OCI-LY1 (cell line): ENCODE measurements around the gene METTL21C.

Experiments
- H2AFZ ChIP-seq: fragments of 200-600 bp; sonication (generic), shearing (Covaris generic); 2 replicates; pipeline ENCODE4 v1.6.0; 2014; ENCODE audit warnings: antibody characterized with exemption, mild to moderate bottlenecking, low read length
- H3F3A ChIP-seq: fragments of 200-600 bp; sonication (generic), shearing (Covaris generic); 2 replicates; pipeline ENCODE4 v1.6.0; 2014; ENCODE audit warnings: mild to moderate bottlenecking, antibody characterized with exemption, low read length, moderate library complexity; ENCODE audit not compliant: insufficient read depth
- H3K27ac ChIP-seq: fragments of 200-600 bp; sonication (generic); 2 replicates; pipeline ENCODE4 v1.5.1; 2014; ENCODE audit warnings: low read length, mixed run types, mild to moderate bottlenecking, low read depth; ENCODE audit not compliant: poor library complexity, severe bottlenecking
- H3K27me3 ChIP-seq: fragments of 200-600 bp; sonication (generic); 2 replicates; pipeline ENCODE4 v1.6.0; 2014; ENCODE audit warnings: antibody characterized with exemption, mild to moderate bottlenecking, low read length, moderate library complexity; ENCODE audit not compliant: insufficient read depth
- H3K36me3 ChIP-seq: fragments of 200-600 bp; sonication (generic); 2 replicates; pipeline ENCODE4 v1.6.1; 2014; ENCODE audit warnings: mild to moderate bottlenecking, antibody characterized with exemption, low read length, moderate library complexity, mixed read lengths; ENCODE audit not compliant: insufficient read depth
- H3K4me1 ChIP-seq: fragments of 200-600 bp; sonication (generic); 2 replicates; pipeline ENCODE4 v1.5.1; 2014; ENCODE audit warnings: mild to moderate bottlenecking, low read length, moderate library complexity; ENCODE audit not compliant: insufficient read depth, severe bottlenecking
- H3K4me2 ChIP-seq: fragments of 200-600 bp; sonication (generic), shearing (Covaris generic); 2 replicates; pipeline ENCODE4 v1.6.1; 2014; ENCODE audit warnings: low read length
- H3K4me3 ChIP-seq: fragments of 200-600 bp; sonication (generic); 2 replicates; pipeline ENCODE4 v1.5.1; 2014; ENCODE audit warnings: low read length, low read depth, mild to moderate bottlenecking, mixed read lengths; ENCODE audit not compliant: poor library complexity, severe bottlenecking
- H3K79me2 ChIP-seq: fragments of 200-600 bp; shearing (Covaris generic); 2 replicates; pipeline ENCODE4 v1.6.1; 2016; ENCODE audit warnings: mixed run types, low read length, mixed read lengths; ENCODE audit not compliant: insufficient read depth
- H3K9ac ChIP-seq: fragments of 200-600 bp; sonication (generic), shearing (Covaris generic); 2 replicates; pipeline ENCODE4 v1.6.1; 2014; ENCODE audit warnings: mild to moderate bottlenecking, low read length, mixed read lengths
- H3K9me2 ChIP-seq: fragments of 200-600 bp; sonication (generic), shearing (Covaris generic); 2 replicates; pipeline ENCODE4 v1.6.1; 2014; ENCODE audit warnings: low read depth, mild to moderate bottlenecking, low read length, mixed read lengths
- H3K9me3 ChIP-seq: fragments of 200-600 bp; shearing (Covaris generic); 2 replicates; pipeline ENCODE4 v1.6.1; 2014; ENCODE audit warnings: low read length, mixed read lengths
- H4K20me1 ChIP-seq: fragments of 200-600 bp; sonication (generic), shearing (Covaris generic); 2 replicates; pipeline ENCODE4 v1.6.0; 2016; ENCODE audit warnings: mild to moderate bottlenecking, low read length; ENCODE audit not compliant: insufficient read depth
- CTCF ChIP-seq: fragments of 200-600 bp; sonication (generic), shearing (Covaris generic); IDR thresholded peaks from 2 replicates; pipeline ENCODE4 v1.5.1; 2017; ENCODE audit warnings: mild to moderate bottlenecking, antibody characterized with exemption, low read length, moderate library complexity, mixed read lengths
- EZH2 ChIP-seq: fragments of 200-600 bp; sonication (generic), shearing (Covaris generic); IDR thresholded peaks from 2 replicates; pipeline ENCODE4 v1.8.0; 2017; ENCODE audit warnings: borderline replicate concordance, mixed run types, mild to moderate bottlenecking, antibody characterized with exemption, low read length, moderate library complexity, mixed read lengths

Gene METTL21C

GRCh38 chr13:102694937-102695336 is at the start of gene METTL21C:
TSS of gene METTL21C (minus strand) at chr13:102695044. CDS start at chr13:102694498, 546 bp downstream.
- Histone ChIP-seq H3K4me2 (no peak within 1 kb of the TSS), H2AFZ (no peak within 1 kb of the TSS), H3K9ac (no peak within 1 kb of the TSS), H3K36me3 (no peaks in the 10 kb centered on the region), H3K27me3 (peaks cover 5% of the 10 kb centered on the region; the same call in 1 of the 2 replicates), H3K9me2 (no peaks in the 10 kb centered on the region), H3K4me1 (no peaks in the 10 kb centered on the region), H3K4me3 (no peak within 1 kb of the TSS), H3K79me2 (no peaks in the 10 kb centered on the region), H4K20me1 (no peaks in the 10 kb centered on the region), H3F3A (no peaks in the 10 kb centered on the region), H3K27ac (no peak within 1 kb of the TSS), H3K9me3 (no peaks in the 10 kb centered on the region)
- TF ChIP-seq CTCF = no peak
- TF ChIP-seq EZH2 = no peak

GRCh38 chr13:102742506-102742905 is 47.7 kb upstream of the METTL21C start:
- H3K9me3 ChIP-seq = peaks cover 8% of the 10 kb centered on the region; the same call in 1 of the 2 replicates
- no peaks in the 10 kb centered on the region for H4K20me1 ChIP-seq
- no peaks in the 10 kb centered on the region for H3K9me2 ChIP-seq
- no peaks in the 10 kb centered on the region for H3K4me1 ChIP-seq
- H3F3A ChIP-seq = no peaks in the 10 kb centered on the region
- no peak overlapping the region for H3K4me3 ChIP-seq
- H3K4me2 ChIP-seq = no peak overlapping the region
- no peaks in the 10 kb centered on the region for H3K27me3 ChIP-seq
- no peak overlapping the region for H2AFZ ChIP-seq
- H3K79me2 ChIP-seq = no peaks in the 10 kb centered on the region
- no peak for TF ChIP-seq CTCF
- no peak for TF ChIP-seq EZH2
- H3K9ac ChIP-seq = no peak overlapping the region
- H3K27ac ChIP-seq = no peak overlapping the region
- H3K36me3 ChIP-seq = no peaks in the 10 kb centered on the region

- Histone ChIP-seq H3K9me3 (peaks cover 8% of the 10 kb centered on the region; the same call in 1 of the 2 replicates), H3K4me2 (no peak overlapping the region), H3K4me3 (no peak overlapping the region), H3K4me1 (no peaks in the 10 kb centered on the region), H3K36me3 (no peaks in the 10 kb centered on the region), H3K27me3 (no peaks in the 10 kb centered on the region), H3K79me2 (no peaks in the 10 kb centered on the region), H3F3A (no peaks in the 10 kb centered on the region), H3K9me2 (no peaks in the 10 kb centered on the region), H3K27ac (no peak overlapping the region), H2AFZ (no peak overlapping the region), H4K20me1 (no peaks in the 10 kb centered on the region), H3K9ac (no peak overlapping the region)
- no peak for TF ChIP-seq CTCF
- no peak for TF ChIP-seq EZH2
Observed at GRCh38 chr13:102742101-102742500, 47.3 kb upstream of the METTL21C start.
